ENCODE results near the gene SEPHS2. TPM values are rescaled to one million over a fixed set of nuclear protein-coding genes. Genes with fewer than 3 reads are reported as not detected.
"Not testable (repeated sequence)": the region's sequence is repeated elsewhere in the genome, so short reads cannot be mapped to it uniquely, and the experiment has no call there.

The SEPHS2 gene
- polyA plus RNA-seq, 3 donors = 91.7 to 98.4 (median 94.5) TPM

DNA sequence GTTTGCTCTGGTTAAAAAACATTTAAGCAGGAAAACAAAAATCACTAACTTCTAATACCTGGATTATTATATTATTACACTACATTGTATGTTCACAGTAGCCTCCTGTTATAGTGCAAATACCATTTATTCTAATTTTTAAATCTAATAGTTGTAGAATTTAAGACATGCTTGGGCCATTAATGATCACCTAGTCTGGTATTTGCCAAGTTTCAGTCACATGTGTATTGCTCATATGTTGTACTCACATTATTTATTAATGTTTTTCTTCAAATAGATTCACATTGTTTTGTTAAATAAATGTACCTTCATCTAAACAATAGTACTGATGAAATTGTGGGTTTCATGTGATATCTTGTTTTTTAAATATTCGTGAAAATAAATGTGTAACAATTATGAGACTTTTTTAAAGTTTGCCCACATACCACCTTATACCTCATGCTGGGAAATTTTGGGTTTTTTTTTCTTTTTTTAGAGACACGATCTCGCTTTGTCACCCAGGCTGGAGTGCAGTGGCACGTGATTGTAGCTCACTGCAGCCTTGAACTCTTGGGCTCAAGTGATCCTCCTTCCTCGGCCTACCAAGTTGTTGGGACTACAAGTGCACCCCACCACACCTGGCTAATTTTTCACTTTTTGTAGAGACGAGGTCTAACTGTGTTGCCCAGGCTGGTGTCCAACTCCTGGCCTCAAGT is 32.4 kb downstream of the SEPHS2 start:
- DNase-seq (ENCODE audit: extremely low read depth in 1 of 11, low read depth in 9 of 11, low spot score in 4 of 11) = no peak

DNA sequence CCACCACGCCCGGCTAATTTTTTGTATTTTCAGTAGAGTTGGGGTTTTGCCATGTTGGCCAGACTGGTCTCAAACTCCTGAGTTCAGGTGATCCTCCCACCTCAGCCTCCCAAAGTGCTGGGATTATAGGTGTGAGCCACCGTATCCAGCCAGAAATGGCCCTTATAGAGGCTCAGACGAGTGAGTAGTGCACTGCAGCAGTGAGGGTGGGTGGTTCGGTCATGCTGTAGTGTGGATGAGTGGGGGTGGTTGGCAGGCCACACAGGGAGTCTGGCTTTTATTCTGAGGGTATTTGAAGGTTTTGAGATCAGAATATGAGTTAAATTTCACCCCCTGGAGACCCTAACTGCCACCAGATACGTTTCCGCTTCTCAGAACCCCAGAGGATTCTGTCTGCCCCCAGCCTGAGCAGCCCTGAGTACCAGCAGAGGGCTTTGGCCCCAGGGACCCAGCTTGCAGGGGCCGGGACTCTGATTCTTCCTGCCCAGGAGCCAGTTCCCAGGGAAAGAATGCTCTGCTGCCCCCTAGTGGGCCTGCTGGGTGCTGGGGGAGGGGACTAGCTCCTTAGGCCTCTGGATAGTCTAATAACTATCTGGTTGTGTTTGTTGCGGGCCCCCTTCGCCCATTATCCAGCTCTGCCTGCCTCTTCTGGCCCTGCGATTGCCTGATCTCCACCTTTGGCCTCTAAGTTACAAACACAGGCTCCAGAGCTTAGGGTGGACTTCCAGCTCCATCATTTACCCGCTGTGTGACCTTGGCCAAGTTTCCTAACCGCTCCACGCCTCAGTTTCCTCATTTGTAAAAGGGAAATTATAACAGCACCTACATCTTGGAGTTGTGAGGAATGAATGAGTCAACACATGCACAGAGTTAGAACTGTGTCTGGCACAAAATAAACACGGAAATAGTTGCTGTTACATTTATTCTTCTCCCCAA is 36.3 kb downstream of the SEPHS2 start:
- peak in 6 of 11 donors; percentile 73 to 92 (median 85) for DNase-seq (ENCODE audit: extremely low read depth in 1 of 11, low read depth in 9 of 11, low spot score in 4 of 11)

DNA sequence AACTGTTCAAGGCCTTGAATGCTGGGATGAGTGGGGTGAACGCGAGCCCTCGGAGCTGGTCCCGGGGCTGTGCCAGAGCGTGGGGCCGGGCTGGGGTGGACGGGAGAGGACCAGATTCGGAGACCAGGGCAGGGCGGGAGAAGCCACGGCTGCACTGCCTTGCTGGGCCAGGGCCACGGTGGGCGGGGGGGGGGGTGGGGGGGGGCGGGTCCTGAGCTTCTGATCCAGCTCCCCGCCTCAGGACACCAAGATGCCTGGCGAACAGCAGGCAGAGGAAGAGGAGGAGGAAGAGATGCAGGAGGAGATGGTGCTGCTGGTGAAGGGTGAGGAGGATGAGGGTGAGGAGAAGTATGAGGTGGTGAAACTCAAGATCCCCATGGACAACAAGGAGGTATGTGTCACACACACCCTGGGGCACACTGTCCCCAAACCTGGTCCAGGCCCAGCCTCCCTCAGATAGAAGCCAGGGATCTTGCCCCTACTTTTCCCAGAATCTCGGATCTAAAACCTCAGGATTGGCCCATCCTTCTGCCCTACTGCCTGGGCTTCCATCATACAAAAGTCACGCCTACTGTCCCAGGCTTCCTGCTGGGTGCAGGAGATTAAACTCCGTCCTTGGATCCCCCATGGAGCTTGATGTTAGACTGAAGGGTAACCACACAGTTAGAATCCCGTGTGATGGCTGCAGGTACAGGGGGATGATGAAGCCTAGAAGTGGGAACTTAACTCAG is 37.7 kb downstream of the SEPHS2 start:
- DNase-seq (ENCODE audit: extremely low read depth in 1 of 11, low read depth in 9 of 11, low spot score in 4 of 11) = no peak

DNA sequence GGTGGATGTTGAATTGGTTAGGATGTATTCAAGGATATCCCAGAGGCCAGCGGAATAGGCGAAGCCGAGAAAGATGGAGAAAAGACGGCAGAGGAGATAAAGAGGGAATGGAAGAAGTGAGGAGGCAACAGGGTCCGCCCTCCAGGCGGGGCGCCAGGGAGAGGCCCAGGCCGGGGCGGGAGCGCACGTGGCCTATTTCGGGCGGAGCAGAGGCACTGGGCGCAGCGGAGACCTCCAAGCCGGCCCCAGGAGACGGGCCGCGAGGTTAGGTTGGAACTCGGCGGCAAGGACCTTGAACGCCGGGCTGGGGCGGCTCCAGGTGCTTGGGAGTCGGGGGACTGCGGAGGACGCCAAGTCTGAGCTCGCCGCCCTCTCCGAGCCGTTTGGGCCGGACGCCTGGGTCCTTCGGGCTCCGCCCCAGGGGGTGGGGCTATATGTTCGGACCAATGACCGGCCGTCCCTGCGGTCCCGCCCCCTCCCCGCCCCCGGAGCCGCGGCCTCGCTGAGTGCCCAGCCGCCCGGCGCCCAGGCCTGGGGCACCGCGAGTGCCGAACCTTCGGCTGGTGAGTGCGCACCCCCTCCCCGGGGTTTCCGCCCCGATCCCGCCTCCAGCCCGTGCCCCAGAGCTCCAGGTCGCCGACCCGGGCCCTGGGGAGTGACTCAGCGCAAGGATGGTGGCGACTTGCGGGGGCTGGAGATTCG is 38.4 kb downstream of the SEPHS2 start, which contains the start of gene ZNF771:
Gene ZNF771 (plus strand): TSS at position 505 of the 702 bp plus-strand sequence. CDS start 448 bp downstream, outside the sequence.
- peak in 7 of 11 donors; percentile 71 to 89 (median 85) for DNase-seq (ENCODE audit: extremely low read depth in 1 of 11, low read depth in 9 of 11, low spot score in 4 of 11)

DNA sequence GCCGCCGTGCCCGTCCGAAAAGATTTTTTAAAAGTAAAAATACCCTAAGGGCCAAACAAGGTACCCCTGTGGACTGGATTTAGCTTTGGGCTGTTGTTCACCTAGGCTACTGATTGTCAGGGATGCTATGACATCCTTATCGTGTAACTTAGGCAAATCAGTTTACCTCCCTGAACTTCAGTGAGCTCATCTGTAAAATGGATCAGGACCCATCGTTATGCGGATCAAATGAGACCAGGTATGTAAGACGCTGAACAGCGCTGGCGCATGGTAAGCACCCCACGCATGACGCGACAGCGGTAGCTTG is 38.9 kb downstream of the SEPHS2 start:
- DNase-seq (ENCODE audit: extremely low read depth in 1 of 11, low read depth in 9 of 11, low spot score in 4 of 11) = no peak

DNA sequence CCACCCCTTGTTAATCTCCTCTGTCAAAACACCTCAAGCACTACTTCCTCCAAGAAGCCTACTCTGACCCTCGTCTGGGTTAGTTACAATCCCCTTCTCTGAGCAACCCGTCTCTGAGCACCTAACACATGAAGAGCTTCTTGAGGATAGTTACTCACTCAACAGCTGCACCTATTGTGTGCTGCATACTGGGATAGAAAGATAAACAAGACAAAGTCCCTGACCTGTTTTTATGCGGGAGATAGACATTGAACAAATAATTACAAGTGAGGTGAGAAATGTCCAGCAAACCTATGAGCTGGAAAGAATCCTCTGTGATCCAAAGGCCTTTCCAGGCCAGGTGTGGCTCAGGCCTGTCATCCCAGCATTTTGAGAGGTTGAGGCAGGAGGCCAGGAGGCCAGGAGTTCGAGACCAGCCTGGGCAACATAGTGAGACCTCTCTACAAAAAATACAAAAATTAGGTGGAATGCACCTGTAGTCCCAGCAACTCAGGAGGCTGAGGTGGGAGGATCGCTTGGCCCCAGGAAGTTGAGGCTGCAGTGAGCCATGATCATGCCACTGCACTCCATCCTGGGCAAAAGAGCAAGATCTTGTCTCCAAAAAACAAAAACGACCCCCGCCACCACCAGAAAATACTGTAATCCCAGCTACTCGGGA is 43.8 kb downstream of the SEPHS2 start:
- no peak for DNase-seq (ENCODE audit: extremely low read depth in 1 of 11, low read depth in 9 of 11, low spot score in 4 of 11)

DNA sequence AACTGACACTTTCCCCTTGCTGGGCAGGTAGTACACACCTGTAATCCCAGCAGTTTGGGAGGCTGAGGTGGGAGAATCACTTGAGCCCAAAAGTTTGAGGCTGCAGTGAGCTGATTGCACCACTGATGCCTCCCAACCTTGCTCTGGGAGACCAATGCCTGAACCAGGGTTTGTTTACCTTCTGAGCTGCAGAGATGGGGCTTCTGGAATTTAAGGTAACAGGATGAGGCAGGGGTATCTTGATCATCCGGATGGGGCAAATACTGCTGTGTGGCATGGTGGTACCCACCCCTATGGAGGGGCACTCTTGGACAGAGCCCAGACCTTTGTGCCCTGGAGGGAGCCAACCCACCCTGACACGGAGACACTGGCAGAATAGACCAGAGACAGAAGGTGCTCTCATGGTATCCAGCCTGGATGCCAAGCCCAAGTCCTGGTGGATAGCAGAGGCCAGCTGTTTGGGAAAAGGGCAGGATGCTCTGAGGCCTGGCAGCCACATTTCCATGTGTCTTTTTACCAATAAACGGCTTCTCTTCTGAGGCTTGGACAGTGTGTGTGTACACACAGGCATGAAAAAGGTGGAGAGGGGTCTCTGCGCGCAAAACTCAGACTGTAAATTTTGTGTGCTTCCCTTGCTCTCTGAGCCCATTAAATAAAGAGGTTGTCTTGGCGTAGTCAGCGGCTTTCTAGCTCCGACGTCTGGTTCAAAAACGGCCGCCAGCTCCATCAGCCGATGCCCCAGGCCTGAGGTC is 46.1 kb downstream of the SEPHS2 start:
- no peak for DNase-seq (ENCODE audit: extremely low read depth in 1 of 11, low read depth in 9 of 11, low spot score in 4 of 11)

DNA sequence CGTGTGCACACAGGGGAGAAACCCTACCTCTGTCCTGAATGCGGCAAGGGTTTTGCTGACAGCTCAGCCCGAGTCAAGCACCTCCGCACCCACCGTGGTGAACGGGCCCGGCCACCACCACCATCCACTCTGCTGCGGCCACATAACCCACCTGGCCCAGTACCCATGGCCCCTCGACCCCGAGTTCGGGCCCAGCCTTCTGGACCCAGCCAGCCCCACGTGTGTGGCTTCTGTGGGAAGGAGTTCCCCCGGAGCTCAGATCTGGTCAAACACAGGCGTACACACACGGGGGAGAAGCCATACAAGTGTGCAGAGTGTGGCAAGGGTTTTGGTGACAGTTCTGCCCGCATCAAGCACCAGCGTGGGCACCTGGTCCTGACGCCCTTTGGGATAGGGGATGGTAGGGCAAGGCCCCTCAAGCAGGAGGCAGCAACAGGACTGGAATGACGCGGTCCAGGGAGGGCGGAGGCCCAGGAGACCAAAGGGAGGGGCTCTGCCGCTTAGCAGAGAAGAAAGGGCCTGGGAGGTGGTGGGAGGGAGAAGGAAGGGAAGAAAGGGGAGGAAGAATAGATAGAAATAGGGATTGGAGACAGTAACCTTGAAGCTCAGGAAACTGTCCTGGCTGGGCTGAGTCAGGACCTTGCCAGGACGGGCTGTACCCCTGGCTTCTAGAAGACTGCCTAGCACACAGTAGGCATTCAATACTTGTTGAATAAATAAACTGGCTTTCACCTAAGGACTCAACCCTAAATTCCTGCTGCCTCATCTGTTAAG is 46.8 kb downstream of the SEPHS2 start:
- DNase-seq (ENCODE audit: extremely low read depth in 1 of 11, low read depth in 9 of 11, low spot score in 4 of 11) = no peak

DNA sequence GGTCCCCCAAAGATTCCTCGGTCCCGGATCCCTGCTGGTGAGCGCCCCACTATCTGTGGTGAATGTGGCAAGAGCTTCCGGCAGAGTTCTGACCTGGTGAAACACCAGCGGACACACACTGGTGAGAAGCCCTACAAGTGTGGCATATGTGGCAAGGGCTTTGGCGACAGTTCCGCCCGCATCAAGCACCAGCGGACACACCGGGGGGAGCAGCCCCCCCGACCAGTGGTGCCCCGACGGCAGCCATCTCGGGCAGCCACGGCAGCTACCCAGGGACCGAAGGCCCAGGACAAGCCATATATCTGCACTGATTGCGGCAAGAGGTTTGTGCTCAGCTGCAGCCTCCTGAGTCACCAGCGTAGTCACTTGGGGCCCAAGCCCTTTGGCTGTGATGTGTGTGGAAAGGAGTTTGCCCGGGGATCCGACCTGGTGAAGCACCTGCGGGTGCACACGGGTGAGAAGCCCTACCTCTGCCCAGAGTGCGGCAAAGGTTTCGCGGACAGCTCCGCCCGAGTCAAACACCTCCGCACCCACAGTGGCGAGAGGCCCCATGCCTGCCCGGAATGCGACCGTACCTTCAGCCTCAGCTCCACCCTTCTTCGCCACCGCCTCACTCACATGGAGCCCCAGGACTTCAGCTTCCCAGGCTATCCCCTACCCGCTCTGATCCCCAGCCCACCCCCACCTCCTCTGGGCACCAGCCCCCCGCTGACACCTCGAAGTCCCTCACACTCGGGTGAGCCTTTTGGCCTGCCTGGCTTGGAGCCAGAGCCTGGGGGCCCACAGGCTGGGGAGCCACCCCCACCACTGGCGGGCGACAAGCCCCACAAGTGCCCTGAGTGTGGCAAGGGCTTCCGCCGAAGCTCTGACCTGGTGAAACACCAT is 47.7 kb downstream of the SEPHS2 start:
- no peak for DNase-seq (ENCODE audit: extremely low read depth in 1 of 11, low read depth in 9 of 11, low spot score in 4 of 11)

DNA sequence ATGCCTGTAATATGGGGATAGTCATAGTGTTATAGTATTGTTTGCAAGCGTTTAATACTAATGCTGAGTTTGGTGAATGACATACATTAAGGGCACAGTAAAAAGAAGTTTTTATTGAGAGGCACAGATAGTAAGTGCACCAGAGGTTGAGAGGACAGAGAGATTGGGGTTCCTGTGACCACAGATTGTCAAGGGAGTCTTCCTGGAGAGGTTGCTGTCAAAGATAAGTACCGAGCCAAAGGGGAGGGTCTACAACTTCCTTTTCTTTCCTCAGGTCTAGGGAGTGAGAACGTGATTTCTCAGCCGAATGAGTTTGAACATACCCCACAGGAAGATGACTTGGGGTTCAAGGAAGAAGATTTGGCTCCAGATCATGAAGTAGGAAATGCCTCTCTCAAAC is 48.6 kb downstream of the SEPHS2 start:
- no peak for DNase-seq (ENCODE audit: extremely low read depth in 1 of 11, low read depth in 9 of 11, low spot score in 4 of 11)

DNA sequence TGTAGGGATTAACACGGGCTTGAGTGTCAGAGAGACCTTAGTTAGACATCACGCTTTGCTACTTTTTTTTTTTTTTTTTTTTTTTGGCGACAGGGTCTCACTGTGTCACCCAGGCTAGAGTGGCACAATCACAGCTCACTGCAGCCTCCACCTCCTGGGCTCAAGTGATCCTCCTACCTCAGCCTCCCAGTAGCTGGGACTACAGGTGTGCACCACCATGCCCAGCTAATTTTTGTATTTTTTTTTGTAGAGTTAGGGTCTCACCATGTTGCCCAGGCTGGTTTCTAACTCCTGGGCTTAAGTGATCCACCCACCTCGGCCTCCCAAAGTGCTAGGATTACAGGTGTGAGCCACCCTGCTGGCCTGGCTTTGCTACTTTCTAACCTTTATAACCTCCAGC is 49.0 kb downstream of the SEPHS2 start:
- not testable (repeated sequence) for DNase-seq (ENCODE audit: extremely low read depth in 1 of 11, low read depth in 9 of 11, low spot score in 4 of 11)

DNA sequence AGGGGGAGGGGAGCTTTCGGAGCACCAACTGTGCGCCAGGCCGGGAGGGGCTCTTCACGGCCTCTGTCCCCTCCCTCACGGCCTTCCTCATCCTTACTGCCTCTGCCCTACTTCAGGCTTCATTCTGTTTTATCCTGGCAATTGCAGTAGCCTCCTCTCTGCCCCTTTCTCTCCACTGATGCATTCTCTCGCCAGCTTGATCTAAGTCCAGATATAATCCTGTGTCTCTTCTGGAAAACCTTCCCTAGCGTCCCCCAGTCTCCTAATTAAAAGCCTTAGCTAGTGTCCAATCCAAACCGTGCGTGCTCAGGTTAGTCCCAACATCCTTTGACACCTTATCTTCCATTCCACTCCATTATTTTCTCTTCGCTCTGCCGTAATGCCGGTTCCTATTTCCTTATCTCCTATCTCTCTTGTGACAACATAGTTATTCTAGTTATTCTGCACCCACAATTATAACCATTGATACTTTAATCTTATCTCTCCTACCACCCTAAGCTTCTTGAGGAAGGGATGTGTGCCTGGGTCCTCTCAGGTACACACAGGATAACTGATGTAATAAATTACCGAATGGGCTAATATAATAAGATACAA is 49.6 kb downstream of the SEPHS2 start:
- no peak for DNase-seq (ENCODE audit: extremely low read depth in 1 of 11, low read depth in 9 of 11, low spot score in 4 of 11)

DNA sequence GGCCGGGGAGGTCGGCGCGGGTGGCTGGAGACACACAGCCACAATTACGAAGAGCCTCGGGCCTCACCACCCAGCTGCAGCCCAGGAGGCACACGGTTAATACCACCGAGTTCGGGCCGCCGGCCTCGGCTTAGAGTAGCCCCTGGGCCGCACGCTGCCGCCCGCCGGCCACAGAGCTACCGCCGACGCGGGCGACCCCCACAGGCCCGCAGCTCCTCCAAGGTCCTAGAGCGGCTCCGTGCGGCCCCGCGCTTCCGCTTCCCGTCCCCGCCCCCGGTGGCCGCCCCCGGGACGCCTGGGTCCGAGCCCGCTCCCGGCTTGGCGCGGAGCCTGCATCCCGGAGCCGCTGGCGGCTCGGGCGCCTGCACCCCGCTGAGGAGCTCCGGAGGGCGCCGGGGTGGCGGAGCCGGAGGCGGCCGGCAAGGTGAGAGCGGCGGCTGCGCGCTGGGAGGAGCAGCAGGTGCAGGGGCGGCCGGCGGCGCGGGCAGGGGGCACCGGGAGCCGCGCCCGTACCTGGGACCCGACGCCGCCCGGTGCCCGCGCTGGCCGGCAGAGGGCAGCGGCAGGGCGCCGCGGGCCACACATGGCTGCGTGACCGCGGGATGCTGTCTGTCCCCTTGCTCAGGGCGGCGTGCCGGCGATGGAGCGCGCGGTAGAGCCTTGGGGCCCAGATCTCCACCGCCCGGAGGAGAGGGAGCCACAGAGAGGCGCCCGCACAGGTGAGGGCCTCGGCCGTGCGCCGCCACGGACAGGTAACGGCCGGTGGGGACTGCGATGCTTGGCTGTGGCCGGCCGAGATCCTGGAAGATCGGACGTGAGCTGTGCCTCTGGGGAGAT is 50.3 kb downstream of the SEPHS2 start, which contains the start of gene ZNF48:
Gene ZNF48 (plus strand): TSS at position 266 of the 837 bp plus-strand sequence. CDS start 375 bp downstream, at position 641.
- peak in 9 of 11 donors; percentile 83 to 93 (median 90) for DNase-seq (ENCODE audit: extremely low read depth in 1 of 11, low read depth in 9 of 11, low spot score in 4 of 11)

DNA sequence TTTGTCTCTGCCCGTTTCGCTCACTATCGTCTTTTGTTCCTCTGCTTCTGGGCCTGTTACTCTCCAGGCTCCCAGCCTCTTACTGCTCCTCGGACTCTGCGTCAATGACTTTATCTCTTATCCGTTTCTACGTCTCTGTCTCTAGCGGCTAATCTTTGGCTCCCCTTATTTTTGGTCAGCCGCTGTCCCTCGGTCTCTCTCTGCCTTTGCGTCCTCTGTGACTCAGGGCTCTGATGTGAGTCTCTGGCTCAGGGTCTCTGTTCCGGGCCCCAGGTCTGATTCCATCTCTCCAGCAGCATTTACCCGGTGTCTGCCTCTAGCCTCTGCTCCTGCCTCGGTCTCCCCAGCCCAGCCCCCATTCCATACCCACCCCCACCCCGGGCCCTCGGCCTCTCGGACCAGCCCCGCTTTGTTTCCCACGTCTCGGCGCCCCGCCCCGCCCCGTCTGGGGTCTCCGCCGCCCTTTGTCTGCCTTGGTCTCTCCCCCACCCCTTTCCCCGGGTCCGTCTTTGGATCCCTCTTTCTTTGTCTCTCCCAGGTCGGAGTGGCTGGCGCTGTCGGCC is 51.0 kb downstream of the SEPHS2 start:
- DNase-seq (ENCODE audit: extremely low read depth in 1 of 11, low read depth in 9 of 11, low spot score in 4 of 11) = peak in 1 of 11 donors; percentile 29

Data from renal cortex interstitium (tissue), 11 donors.